GM23338 (cell line): ENCODE results near the gene TICAM2. TPM values are rescaled to one million over a fixed set of nuclear protein-coding genes. Genes with fewer than 3 reads are reported as not detected.

Experiments
- ATAC-seq: fragments of 200-7000 bp; cut with Tn5 transposase; 3 replicates; pipeline ENCODE4 v1.9.1; 2020
- DNase-seq: peaks from one replicate; pipeline ENCODE4 v3.0.0-alpha.2; 2015; ENCODE audit warnings: low spot score
- H2AFZ ChIP-seq: fragments of 200-600 bp; sonication (generic); 2 replicates; pipeline ENCODE4 v1.8.0; 2016; ENCODE audit warnings: antibody characterized with exemption, mild to moderate bottlenecking, moderate library complexity
- H3F3A ChIP-seq: fragments of 200-600 bp; sonication (generic); replicated peaks from 2 replicates; pipeline ENCODE4 v1.8.0; 2017; ENCODE audit warnings: antibody characterized with exemption, mixed run types, low read depth
- H3K27ac ChIP-seq: fragments of 200-600 bp; sonication (generic); 2 replicates; pipeline ENCODE4 v1.6.1; 2016; ENCODE audit warnings: low read depth
- H3K27me3 ChIP-seq: fragments of 200-600 bp; sonication (generic); 2 replicates; pipeline ENCODE4 v1.8.0; 2016; ENCODE audit warnings: mild to moderate bottlenecking, mixed run types, moderate library complexity; ENCODE audit not compliant: insufficient read depth
- H3K36me3 ChIP-seq: fragments of 200-600 bp; sonication (generic); 2 replicates; pipeline ENCODE4 v1.8.0; 2016; ENCODE audit warnings: mild to moderate bottlenecking; ENCODE audit not compliant: insufficient read depth
- H3K4me1 ChIP-seq: fragments of 200-600 bp; sonication (generic); 2 replicates; pipeline ENCODE4 v1.8.0; 2016; ENCODE audit warnings: mild to moderate bottlenecking, moderate library complexity; ENCODE audit not compliant: insufficient read depth
- H3K4me2 ChIP-seq: fragments of 200-600 bp; sonication (generic); 2 replicates; pipeline ENCODE4 v1.7.1; 2017; ENCODE audit warnings: mixed run types
- H3K4me3 ChIP-seq: fragments of 200-600 bp; sonication (generic); 2 replicates; pipeline ENCODE4 v1.6.1; 2016; ENCODE audit warnings: mixed run types
- H3K79me2 ChIP-seq: fragments of 200-600 bp; sonication (generic); replicated peaks from 2 replicates; pipeline ENCODE4 v1.8.0; 2017; ENCODE audit warnings: mild to moderate bottlenecking; ENCODE audit not compliant: insufficient read depth
- H3K9me2 ChIP-seq: fragments of 200-600 bp; sonication (generic); 2 replicates; pipeline ENCODE4 v1.8.0; 2017; ENCODE audit not compliant: insufficient read depth
- H4K20me1 ChIP-seq: fragments of 200-600 bp; sonication (generic); replicated peaks from 2 replicates; pipeline ENCODE4 v1.8.0; 2017; ENCODE audit warnings: mild to moderate bottlenecking; ENCODE audit not compliant: insufficient read depth
- H3K27ac Mint-ChIP-seq: 2 replicates; pipeline ENCODE4 v1.8.0; 2020; ENCODE audit warnings: inconsistent platforms, mild to moderate bottlenecking, moderate library complexity, mixed read lengths
- H3K27me3 Mint-ChIP-seq: 3 replicates; pipeline ENCODE4 v1.8.0; 2022; ENCODE audit warnings: low read depth, mild to moderate bottlenecking, moderate library complexity, mixed read lengths, inconsistent platforms; ENCODE audit not compliant: insufficient read depth, poor library complexity
- H3K36me3 Mint-ChIP-seq: 3 replicates; pipeline ENCODE4 v1.8.0; 2021; ENCODE audit warnings: low read depth, mild to moderate bottlenecking, inconsistent platforms, moderate library complexity, mixed read lengths
- H3K4me1 Mint-ChIP-seq: 3 replicates; pipeline ENCODE4 v1.8.0; 2020; ENCODE audit warnings: mild to moderate bottlenecking, inconsistent platforms, mixed read lengths
- H3K4me3 Mint-ChIP-seq: 3 replicates; pipeline ENCODE4 v1.8.0; 2021; ENCODE audit warnings: moderate library complexity, mild to moderate bottlenecking, inconsistent platforms, mixed read lengths
- H3K9me3 Mint-ChIP-seq: 3 replicates; pipeline ENCODE4 v1.8.0; 2020; ENCODE audit warnings: moderate library complexity, mild to moderate bottlenecking, inconsistent platforms, mixed read lengths
- CREB1 ChIP-seq: fragments of 250-450 bp; sonication (Bioruptor Pico); IDR thresholded peaks from 2 replicates; pipeline ENCODE4 v1.5.0; 2020; ENCODE audit warnings: low read depth, mild to moderate bottlenecking, moderate library complexity
- EZH2 ChIP-seq: fragments of 200-600 bp; sonication (generic); IDR thresholded peaks from one replicate; pipeline ENCODE4 v1.8.0; 2017; ENCODE audit warnings: antibody characterized with exemption, mild to moderate bottlenecking, low read depth; ENCODE audit not compliant: unreplicated experiment
- EZH2phosphoT487 ChIP-seq: fragments of 200-600 bp; sonication (generic); IDR thresholded peaks from one replicate; pipeline ENCODE4 v1.8.1; 2018; ENCODE audit warnings: antibody characterized with exemption; ENCODE audit not compliant: unreplicated experiment
- JUNB ChIP-seq: IDR thresholded peaks from one replicate; pipeline ENCODE4 v1.6.1; 2016; ENCODE audit warnings: antibody characterized with exemption; ENCODE audit not compliant: unreplicated experiment
- NANOG ChIP-seq: IDR thresholded peaks from 2 replicates; pipeline ENCODE4 v1.6.1; 2016; ENCODE audit warnings: antibody characterized with exemption, borderline replicate concordance
- POLR2AphosphoS5 ChIP-seq: IDR thresholded peaks from 2 replicates; pipeline ENCODE4 v1.6.1; 2016; ENCODE audit warnings: antibody characterized with exemption, low read depth
- STAT1 ChIP-seq: IDR thresholded peaks from one replicate; pipeline ENCODE4 v1.6.1; 2016; ENCODE audit warnings: antibody characterized with exemption; ENCODE audit not compliant: unreplicated experiment
- ZNF114 ChIP-seq: fragments of 250-450 bp; sonication (Bioruptor Pico); IDR thresholded peaks from 2 replicates; pipeline ENCODE4 v1.5.0; 2020; ENCODE audit warnings: mild to moderate bottlenecking, moderate library complexity
- polyA plus RNA-seq: library from polyadenylated mRNA; unstranded; fragments of >200 nt; fragmentation: Nextera tagmentation; extraction: Ambion mirVana; gene quantifications from 2 replicates; pipeline ENCODE4 v1.2.1, GENCODE V29; 2016
- total RNA-seq: library from RNA; depleted of rRNA; stranded (reverse); fragments of >200 nt; shearing (Covaris generic); gene quantifications from 2 replicates; pipeline ENCODE4 v1.2.3, GENCODE V29; 2014
- TF ChIP-seq, protein P1 (sequence below): IDR thresholded peaks from 2 replicates; pipeline ENCODE4 v1.6.1; 2016; ENCODE audit warnings: antibody characterized with exemption
- TF ChIP-seq, protein P2 (sequence below), 2 experiments: fragments of 200-600 bp in 1 of 2; sonication (generic) in 1 of 2; conservative IDR thresholded peaks; 2 replicates each; pipeline versions ENCODE4 v1.5.1 to v1.6.1; 2016 to 2017; ENCODE audit warnings: antibody characterized with exemption in 2 of 2, low read depth in 2 of 2, mild to moderate bottlenecking in 2 of 2, moderate library complexity in 1 of 2
- TF ChIP-seq, protein P3 (sequence below): fragments of 250-450 bp; sonication (Bioruptor Pico); IDR thresholded peaks from 2 replicates; pipeline ENCODE4 v1.5.0; 2020; ENCODE audit warnings: mild to moderate bottlenecking, moderate library complexity

Gene TICAM2
- total and polyA plus RNA-seq, 2 experiments from 2014 or later, result 1.0 TPM; not detected in 1

DNA sequence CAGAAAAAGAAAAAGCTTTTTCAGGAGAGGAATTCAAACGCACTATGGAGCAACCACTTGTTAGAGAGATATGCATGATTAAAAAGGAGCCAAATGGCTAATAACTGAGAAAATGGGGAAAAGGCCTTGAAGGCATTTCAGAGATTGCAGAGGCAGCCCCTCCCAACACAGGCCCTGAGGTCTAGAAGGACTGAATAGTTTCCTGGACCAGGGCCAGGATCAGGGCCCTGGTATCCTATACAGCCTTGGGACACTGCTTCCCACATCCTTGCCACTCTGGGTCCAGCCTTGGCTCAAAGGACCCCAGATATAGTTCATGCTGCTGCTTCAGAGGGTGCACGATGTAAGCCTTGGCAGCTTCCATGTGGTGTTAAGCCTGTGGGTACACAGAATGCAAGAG lies 37.0 kb downstream of the TICAM2 start:
- TF ChIP-seq, protein P1, sequence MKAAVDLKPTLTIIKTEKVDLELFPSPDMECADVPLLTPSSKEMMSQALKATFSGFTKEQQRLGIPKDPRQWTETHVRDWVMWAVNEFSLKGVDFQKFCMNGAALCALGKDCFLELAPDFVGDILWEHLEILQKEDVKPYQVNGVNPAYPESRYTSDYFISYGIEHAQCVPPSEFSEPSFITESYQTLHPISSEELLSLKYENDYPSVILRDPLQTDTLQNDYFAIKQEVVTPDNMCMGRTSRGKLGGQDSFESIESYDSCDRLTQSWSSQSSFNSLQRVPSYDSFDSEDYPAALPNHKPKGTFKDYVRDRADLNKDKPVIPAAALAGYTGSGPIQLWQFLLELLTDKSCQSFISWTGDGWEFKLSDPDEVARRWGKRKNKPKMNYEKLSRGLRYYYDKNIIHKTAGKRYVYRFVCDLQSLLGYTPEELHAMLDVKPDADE, result no peak
- TF ChIP-seq POLR2AphosphoS5 (no peak), JUNB (no peak), ZNF114 (CRISPR knock-in tag) (no peak)
- Histone ChIP-seq H3K4me1 (no peaks in the 10 kb centered on the region), H3K4me2 (no peak overlapping the region), H3K4me3 (no peak overlapping the region), H3K36me3 (no peaks in the 10 kb centered on the region), H3K79me2 (no peaks in the 10 kb centered on the region), H4K20me1 (no peaks in the 10 kb centered on the region), H3K27ac (no peak overlapping the region), H3K27me3 (no peaks in the 10 kb centered on the region), H3K9me2 (0 out of 2 replicates have a peak, but pooled peaks cover 3% of the 10 kb centered on the region), H3F3A (no peaks in the 10 kb centered on the region), H2AFZ (no peak overlapping the region)
- Mint-ChIP-seq H3K36me3 (no peaks in the 10 kb centered on the region), H3K4me3 (no peak overlapping the region), H3K27ac (no peak overlapping the region), H3K27me3 (no peaks in the 10 kb centered on the region), H3K9me3 (no peaks in the 10 kb centered on the region), H3K4me1 (no peaks in the 10 kb centered on the region)
- ATAC-seq, result no peak
- no peak for DNase-seq

DNA sequence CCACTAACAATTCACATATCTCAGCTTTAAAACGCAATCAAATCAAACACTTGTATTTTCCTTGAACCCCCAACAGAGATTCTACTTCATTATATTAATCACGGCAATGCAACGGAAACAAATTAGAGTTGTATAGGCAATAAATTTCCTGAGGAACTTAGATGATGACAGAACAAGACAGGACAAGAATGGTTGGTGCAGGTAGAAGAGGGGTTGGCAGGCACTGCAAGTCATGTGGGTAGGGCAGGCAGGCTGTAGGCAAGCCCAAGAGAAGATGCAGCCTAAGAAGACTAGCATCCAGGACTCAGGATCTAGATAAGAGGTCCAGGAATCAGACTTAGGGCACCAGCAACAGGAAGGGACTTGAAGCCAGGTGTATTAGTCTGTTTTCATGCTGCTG lies 41.1 kb downstream of the TICAM2 start:
- no peaks in the 10 kb centered on the region for H3K27me3 Mint-ChIP-seq
- H3K79me2 ChIP-seq, result no peaks in the 10 kb centered on the region
- no peaks in the 10 kb centered on the region for H3K27me3 ChIP-seq
- H3K36me3 Mint-ChIP-seq, result no peaks in the 10 kb centered on the region
- no peak overlapping the region for H3K27ac Mint-ChIP-seq
- no peak overlapping the region for H3K4me3 Mint-ChIP-seq
- H3K4me1 ChIP-seq, result peaks cover 8% of the 10 kb centered on the region
- DNase-seq, result no peak
- no peak overlapping the region for H3K4me3 ChIP-seq
- no peak overlapping the region for H2AFZ ChIP-seq
- H3K4me1 Mint-ChIP-seq, result peaks cover 12% of the 10 kb centered on the region
- H3K27ac ChIP-seq, result no peak overlapping the region
- H4K20me1 ChIP-seq, result no peaks in the 10 kb centered on the region
- no peaks in the 10 kb centered on the region for H3K9me3 Mint-ChIP-seq
- H3F3A ChIP-seq, result no peaks in the 10 kb centered on the region
- no peak for ATAC-seq
- no peaks in the 10 kb centered on the region for H3K36me3 ChIP-seq
- no peak overlapping the region for H3K4me2 ChIP-seq
- H3K9me2 ChIP-seq, result 0 out of 2 replicates have a peak, but pooled peaks cover 3% of the 10 kb centered on the region
- TF ChIP-seq, protein P2, sequence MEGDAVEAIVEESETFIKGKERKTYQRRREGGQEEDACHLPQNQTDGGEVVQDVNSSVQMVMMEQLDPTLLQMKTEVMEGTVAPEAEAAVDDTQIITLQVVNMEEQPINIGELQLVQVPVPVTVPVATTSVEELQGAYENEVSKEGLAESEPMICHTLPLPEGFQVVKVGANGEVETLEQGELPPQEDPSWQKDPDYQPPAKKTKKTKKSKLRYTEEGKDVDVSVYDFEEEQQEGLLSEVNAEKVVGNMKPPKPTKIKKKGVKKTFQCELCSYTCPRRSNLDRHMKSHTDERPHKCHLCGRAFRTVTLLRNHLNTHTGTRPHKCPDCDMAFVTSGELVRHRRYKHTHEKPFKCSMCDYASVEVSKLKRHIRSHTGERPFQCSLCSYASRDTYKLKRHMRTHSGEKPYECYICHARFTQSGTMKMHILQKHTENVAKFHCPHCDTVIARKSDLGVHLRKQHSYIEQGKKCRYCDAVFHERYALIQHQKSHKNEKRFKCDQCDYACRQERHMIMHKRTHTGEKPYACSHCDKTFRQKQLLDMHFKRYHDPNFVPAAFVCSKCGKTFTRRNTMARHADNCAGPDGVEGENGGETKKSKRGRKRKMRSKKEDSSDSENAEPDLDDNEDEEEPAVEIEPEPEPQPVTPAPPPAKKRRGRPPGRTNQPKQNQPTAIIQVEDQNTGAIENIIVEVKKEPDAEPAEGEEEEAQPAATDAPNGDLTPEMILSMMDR (conservative IDR thresholded peaks at IDR 0.05; ENCODE audit: low read depth in 2 of 2), result no peak
- TF ChIP-seq NANOG (no peak), CREB1 (CRISPR knock-in tag) (no peak), EZH2phosphoT487 (no peak), POLR2AphosphoS5 (no peak), EZH2 (no peak), STAT1 (no peak)
- TF ChIP-seq, protein P3, sequence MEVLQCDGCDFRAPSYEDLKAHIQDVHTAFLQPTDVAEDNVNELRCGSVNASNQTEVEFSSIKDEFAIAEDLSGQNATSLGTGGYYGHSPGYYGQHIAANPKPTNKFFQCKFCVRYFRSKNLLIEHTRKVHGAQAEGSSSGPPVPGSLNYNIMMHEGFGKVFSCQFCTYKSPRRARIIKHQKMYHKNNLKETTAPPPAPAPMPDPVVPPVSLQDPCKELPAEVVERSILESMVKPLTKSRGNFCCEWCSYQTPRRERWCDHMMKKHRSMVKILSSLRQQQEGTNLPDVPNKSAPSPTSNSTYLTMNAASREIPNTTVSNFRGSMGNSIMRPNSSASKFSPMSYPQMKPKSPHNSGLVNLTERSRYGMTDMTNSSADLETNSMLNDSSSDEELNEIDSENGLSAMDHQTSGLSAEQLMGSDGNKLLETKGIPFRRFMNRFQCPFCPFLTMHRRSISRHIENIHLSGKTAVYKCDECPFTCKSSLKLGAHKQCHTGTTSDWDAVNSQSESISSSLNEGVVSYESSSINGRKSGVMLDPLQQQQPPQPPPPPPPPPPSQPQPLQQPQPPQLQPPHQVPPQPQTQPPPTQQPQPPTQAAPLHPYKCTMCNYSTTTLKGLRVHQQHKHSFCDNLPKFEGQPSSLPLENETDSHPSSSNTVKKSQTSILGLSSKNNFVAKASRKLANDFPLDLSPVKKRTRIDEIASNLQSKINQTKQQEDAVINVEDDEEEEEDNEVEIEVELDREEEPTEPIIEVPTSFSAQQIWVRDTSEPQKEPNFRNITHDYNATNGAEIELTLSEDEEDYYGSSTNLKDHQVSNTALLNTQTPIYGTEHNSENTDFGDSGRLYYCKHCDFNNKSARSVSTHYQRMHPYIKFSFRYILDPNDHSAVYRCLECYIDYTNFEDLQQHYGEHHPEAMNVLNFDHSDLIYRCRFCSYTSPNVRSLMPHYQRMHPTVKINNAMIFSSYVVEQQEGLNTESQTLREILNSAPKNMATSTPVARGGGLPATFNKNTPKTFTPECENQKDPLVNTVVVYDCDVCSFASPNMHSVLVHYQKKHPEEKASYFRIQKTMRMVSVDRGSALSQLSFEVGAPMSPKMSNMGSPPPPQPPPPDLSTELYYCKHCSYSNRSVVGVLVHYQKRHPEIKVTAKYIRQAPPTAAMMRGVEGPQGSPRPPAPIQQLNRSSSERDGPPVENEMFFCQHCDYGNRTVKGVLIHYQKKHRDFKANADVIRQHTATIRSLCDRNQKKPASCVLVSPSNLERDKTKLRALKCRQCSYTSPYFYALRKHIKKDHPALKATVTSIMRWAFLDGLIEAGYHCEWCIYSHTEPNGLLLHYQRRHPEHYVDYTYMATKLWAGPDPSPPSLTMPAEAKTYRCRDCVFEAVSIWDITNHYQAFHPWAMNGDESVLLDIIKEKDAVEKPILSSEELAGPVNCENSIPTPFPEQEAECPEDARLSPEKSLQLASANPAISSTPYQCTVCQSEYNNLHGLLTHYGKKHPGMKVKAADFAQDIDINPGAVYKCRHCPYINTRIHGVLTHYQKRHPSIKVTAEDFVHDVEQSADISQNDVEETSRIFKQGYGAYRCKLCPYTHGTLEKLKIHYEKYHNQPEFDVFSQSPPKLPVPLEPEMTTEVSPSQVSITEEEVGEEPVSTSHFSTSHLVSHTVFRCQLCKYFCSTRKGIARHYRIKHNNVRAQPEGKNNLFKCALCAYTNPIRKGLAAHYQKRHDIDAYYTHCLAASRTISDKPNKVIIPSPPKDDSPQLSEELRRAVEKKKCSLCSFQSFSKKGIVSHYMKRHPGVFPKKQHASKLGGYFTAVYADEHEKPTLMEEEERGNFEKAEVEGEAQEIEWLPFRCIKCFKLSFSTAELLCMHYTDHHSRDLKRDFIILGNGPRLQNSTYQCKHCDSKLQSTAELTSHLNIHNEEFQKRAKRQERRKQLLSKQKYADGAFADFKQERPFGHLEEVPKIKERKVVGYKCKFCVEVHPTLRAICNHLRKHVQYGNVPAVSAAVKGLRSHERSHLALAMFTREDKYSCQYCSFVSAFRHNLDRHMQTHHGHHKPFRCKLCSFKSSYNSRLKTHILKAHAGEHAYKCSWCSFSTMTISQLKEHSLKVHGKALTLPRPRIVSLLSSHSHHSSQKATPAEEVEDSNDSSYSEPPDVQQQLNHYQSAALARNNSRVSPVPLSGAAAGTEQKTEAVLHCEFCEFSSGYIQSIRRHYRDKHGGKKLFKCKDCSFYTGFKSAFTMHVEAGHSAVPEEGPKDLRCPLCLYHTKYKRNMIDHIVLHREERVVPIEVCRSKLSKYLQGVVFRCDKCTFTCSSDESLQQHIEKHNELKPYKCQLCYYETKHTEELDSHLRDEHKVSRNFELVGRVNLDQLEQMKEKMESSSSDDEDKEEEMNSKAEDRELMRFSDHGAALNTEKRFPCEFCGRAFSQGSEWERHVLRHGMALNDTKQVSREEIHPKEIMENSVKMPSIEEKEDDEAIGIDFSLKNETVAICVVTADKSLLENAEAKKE (CRISPR knock-in tag), result no peak
